K562 (cell line): ENCODE results near the gene TEX35. TPM values are rescaled to one million over a fixed set of nuclear protein-coding genes. Genes with fewer than 3 reads are reported as not detected.

Experiments used
- ATAC-seq: fragments of 200-7000 bp; cut with Tn5 transposase; 3 replicates; pipeline ENCODE4 v1.9.1; 2020; ENCODE audit warnings: moderate library complexity
- BruUV-seq: library from RNA; stranded (reverse); fragments of 400-500 nt; replicated peaks from 2 replicates; lab custom pipeline; 2021; lab: Mats Ljungman, UMichigan
- CTCF ChIA-PET: fragments of 300-600 bp; formaldehyde crosslinking; extraction: SDS; loops from one replicate; lab custom pipeline; 2021; ENCODE audit warnings: low intra/inter-chr PET ratio; lab: Yijun Ruan, JAX
- POLR2A ChIA-PET: fragments of 300-600, 350-650 bp; sonication (Branson Sonifier 250); formaldehyde crosslinking; extraction: SDS; loops from one replicate; lab custom pipeline; 2021; ENCODE audit warnings: antibody characterized with exemption, inconsistent platforms; lab: Yijun Ruan, JAX
- DNase-seq, 4 experiments: peaks; one replicate each; pipeline versions ENCODE4 v3.0.0 to v3.0.0-alpha.2; 2011 to 2018; ENCODE audit warnings: low spot score in 3 of 4, mixed read lengths in 3 of 4; ENCODE audit errors: extremely low read depth in 1 of 4
- FAIRE-seq: peaks from 2 replicates; lab custom pipeline; 2011; peaks lifted over from hg19 to GRCh38; lab: Jason Lieb, UNC
- H2AFZ ChIP-seq: 2 replicates; pipeline ENCODE4 v1.6.0; 2011; ENCODE audit warnings: low read depth, low read length, control low read depth, inconsistent platforms
- H3K27ac ChIP-seq: fragments of 200-600 bp; 3 replicates; pipeline ENCODE4 v1.8.0; 2011; ENCODE audit warnings: low read depth, mild to moderate bottlenecking, control low read depth, inconsistent platforms, low read length, moderate library complexity, mixed read lengths; ENCODE audit errors: extremely low read depth
- H3K27me3 ChIP-seq, 2 experiments: fragments of 300-600 bp in 1 of 2; 2 replicates in 1 of 2; 3 replicates in 1 of 2; pipeline versions ENCODE4 v1.6.0 to v1.8.0; 2011; ENCODE audit warnings: inconsistent platforms in 2 of 2, low read length in 2 of 2, mild to moderate bottlenecking in 1 of 2, mixed read lengths in 1 of 2, moderate library complexity in 1 of 2; ENCODE audit not compliant: control insufficient read depth in 2 of 2, insufficient read depth in 2 of 2
- H3K36me3 ChIP-seq: fragments of 300-600 bp; 3 replicates; pipeline ENCODE4 v1.8.0; 2011; ENCODE audit warnings: mild to moderate bottlenecking, low read length, inconsistent platforms; ENCODE audit not compliant: control insufficient read depth, insufficient read depth
- H3K4me1 ChIP-seq, 2 experiments: fragments of 200-600 bp in 1 of 2; replicated peaks in 1 of 2; 2 replicates in 1 of 2; 3 replicates in 1 of 2; pipeline versions ENCODE4 v1.5.1 to v1.8.0; 2011; ENCODE audit warnings: inconsistent platforms in 2 of 2, low read length in 2 of 2, mild to moderate bottlenecking in 1 of 2, mixed read lengths in 1 of 2, moderate library complexity in 1 of 2; ENCODE audit not compliant: control insufficient read depth in 2 of 2, insufficient read depth in 2 of 2
- H3K4me2 ChIP-seq: 2 replicates; pipeline ENCODE4 v1.6.1; 2011; ENCODE audit warnings: low read length, control low read depth, inconsistent platforms, mixed read lengths; ENCODE audit not compliant: insufficient read depth
- H3K4me3 ChIP-seq: fragments of 200-600 bp; sonication (generic), shearing (Covaris generic); 2 replicates; pipeline ENCODE4 v1.5.1; 2016; ENCODE audit warnings: control low read depth, inconsistent platforms
- H3K79me2 ChIP-seq: fragments of 200-600 bp; 3 replicates; pipeline ENCODE4 v1.8.0; 2011; ENCODE audit warnings: low read length, inconsistent platforms; ENCODE audit not compliant: control insufficient read depth, insufficient read depth
- H3K9ac ChIP-seq, 2 experiments: 2 replicates each; pipeline versions ENCODE4 v1.6.0 to v1.6.1; 2011; ENCODE audit warnings: low read depth in 2 of 2, low read length in 2 of 2, control low read depth in 1 of 2, inconsistent platforms in 1 of 2, mild to moderate bottlenecking in 1 of 2, mixed read lengths in 1 of 2; ENCODE audit not compliant: insufficient read depth in 1 of 2
- H3K9me1 ChIP-seq: one replicate; pipeline ENCODE4 v1.6.0; 2011; ENCODE audit warnings: inconsistent platforms, mild to moderate bottlenecking, low read length, moderate library complexity; ENCODE audit not compliant: control insufficient read depth, insufficient read depth
- H3K9me3 ChIP-seq: replicated peaks from 2 replicates; pipeline ENCODE4 v1.5.1; 2011; ENCODE audit warnings: low read depth, low read length, inconsistent platforms; ENCODE audit not compliant: control insufficient read depth, insufficient read depth
- H4K20me1 ChIP-seq: replicated peaks from 2 replicates; pipeline ENCODE4 v1.6.1; 2011; ENCODE audit warnings: low read length, inconsistent platforms, mixed read lengths; ENCODE audit not compliant: control insufficient read depth, insufficient read depth
- EHMT2 ChIP-seq: fragments of 450-650 bp; IDR thresholded peaks from 2 replicates; pipeline ENCODE4 v1.6.1; 2018; ENCODE audit warnings: antibody characterized with exemption
- FOXA3 ChIP-seq, 2 experiments: fragments of 450-650 bp in 1 of 2; sonication (generic) in 1 of 2; formaldehyde crosslinking; IDR thresholded peaks in 1 of 2; conservative IDR thresholded peaks in 1 of 2; 2 replicates each; pipeline versions ENCODE4 v1.4.0 to v1.8.0; 2020 to 2022; ENCODE audit warnings: mild to moderate bottlenecking in 2 of 2, missing genetic modification reagents in 1 of 2
- FOXK1 ChIP-seq: sonication (generic); formaldehyde crosslinking; IDR thresholded peaks from 2 replicates; pipeline ENCODE4 v1.8.0; 2022; ENCODE audit warnings: missing genetic modification reagents, mild to moderate bottlenecking, borderline replicate concordance
- GATAD2A ChIP-seq: fragments of 450-650 bp; IDR thresholded peaks from 2 replicates; pipeline ENCODE4 v1.6.1; 2017
- KAT8 ChIP-seq: fragments of 450-650 bp; IDR thresholded peaks from 2 replicates; pipeline ENCODE4 v1.6.1; 2016; ENCODE audit warnings: low read depth, mild to moderate bottlenecking
- MAFG ChIP-seq: fragments of 450-650 bp; conservative IDR thresholded peaks from 2 replicates; pipeline ENCODE4 v1.6.1; 2016; ENCODE audit warnings: missing genetic modification characterization, missing compliant biosample characterization
- MAFK ChIP-seq: IDR thresholded peaks from 2 replicates; pipeline ENCODE4 v1.6.1; 2011; ENCODE audit warnings: low read length, improper control_type of control experiment
- MBD2 ChIP-seq: sonication (generic); IDR thresholded peaks from 2 replicates; pipeline ENCODE4 v1.6.1; 2016; ENCODE audit warnings: low read depth, borderline replicate concordance
- MCM2 ChIP-seq: fragments of 450-650 bp; IDR thresholded peaks from 2 replicates; pipeline ENCODE4 v1.6.1; 2017; ENCODE audit warnings: low read depth, mild to moderate bottlenecking
- NR2F6 ChIP-seq: fragments of 450-650 bp; formaldehyde crosslinking; IDR thresholded peaks from 2 replicates; pipeline ENCODE4 v1.4.0; 2020; ENCODE audit warnings: mild to moderate bottlenecking
- POLR2AphosphoS5 ChIP-seq: IDR thresholded peaks from 2 replicates; pipeline ENCODE4 v1.6.1; 2011; ENCODE audit warnings: mild to moderate bottlenecking, low read depth, low read length, moderate library complexity; ENCODE audit not compliant: control insufficient read depth, insufficient read depth
- RAD51 ChIP-seq: fragments of 450-650 bp; IDR thresholded peaks from 2 replicates; pipeline ENCODE4 v1.7.1; 2016; ENCODE audit warnings: low read depth, mild to moderate bottlenecking, borderline replicate concordance
- SOX6 ChIP-seq: fragments of 450-650 bp; IDR thresholded peaks from 2 replicates; pipeline ENCODE4 v1.6.1; 2014; ENCODE audit warnings: mild to moderate bottlenecking
- ZNF121 ChIP-seq: sonication (generic); formaldehyde crosslinking; conservative IDR thresholded peaks from 2 replicates; pipeline ENCODE4 v1.8.0; 2022; ENCODE audit warnings: missing genetic modification reagents
- ZNF134 ChIP-seq: fragments of 250-450 bp; sonication (Bioruptor Pico); conservative IDR thresholded peaks from 2 replicates; pipeline ENCODE4 v1.4.0; 2020
- ZNF384 ChIP-seq: IDR thresholded peaks from 2 replicates; pipeline ENCODE4 v1.6.1; 2012; ENCODE audit warnings: low read depth, low read length, improper control_type of control experiment
- ZZZ3 ChIP-seq: fragments of 450-650 bp; IDR thresholded peaks from 2 replicates; pipeline ENCODE4 v1.6.1; 2016; ENCODE audit warnings: antibody characterized with exemption, mild to moderate bottlenecking, moderate library complexity
- WGBS: fragments of 100-300 bp; shearing (Covaris generic); methylation state at CpG from one replicate; pipeline ENCODE4 v1.1.6; 2016; ENCODE audit warnings: low coverage, mixed read lengths; ENCODE audit not compliant: insufficient coverage; ENCODE audit errors: missing lambda C conversion rate; 5-methylcytosine and 5-hydroxymethylcytosine counted together
- in situ Hi-C: fragments of 300-500 bp; cut with MboI; formaldehyde crosslinking; loops from 4 replicates; pipeline ENCODE4 v1.15.0; 2018; ENCODE audit warnings: inconsistent platforms, mixed read lengths
- intact Hi-C: fragments of 100-400 bp; cut with micrococcal nuclease; formaldehyde crosslinking; loops from 2 replicates; pipeline ENCODE4 v1.14.2; 2022
- polyA plus RNA-seq, 8 experiments: library from polyadenylated mRNA; depleted of rRNA in 4 of 8; stranded (reverse) in 5 of 8; unstranded in 3 of 8; fragments of >200 nt; fragmentation: Nextera tagmentation in 2 of 8; fragmentation: Illumina TruSeq in 1 of 8; extraction: Ambion mirVana in 2 of 8; extraction: Trizol in 1 of 8; gene quantifications; 2 replicates each; pipeline versions ENCODE4 v1.2.1 to v1.2.3, GENCODE V29; 2011 to 2014; ENCODE audit warnings: inconsistent platforms in 1 of 8, missing spikeins in 1 of 8
- total RNA-seq, 7 experiments: library from RNA; depleted of rRNA in 6 of 7; stranded (reverse); fragments of >200 nt in 6 of 7; fragmentation: Illumina TruSeq in 2 of 7; extraction: Trizol in 2 of 7; gene quantifications; 2 replicates each; pipeline versions ENCODE4 v1.2.1 to v1.2.3, GENCODE V29; 2011 to 2021; ENCODE audit warnings: low replicate concordance in 1 of 7
- TF ChIP-seq, protein P1 (sequence below): fragments of 250-450 bp; sonication (Bioruptor Pico); IDR thresholded peaks from 2 replicates; pipeline ENCODE4 v1.5.0; 2021

Gene TEX35
- total and polyA plus RNA-seq, 9 of the 15 experiments (the other 6 are each of a cell fraction or from before 2014, with no cell fraction given) = not detected

DNA sequence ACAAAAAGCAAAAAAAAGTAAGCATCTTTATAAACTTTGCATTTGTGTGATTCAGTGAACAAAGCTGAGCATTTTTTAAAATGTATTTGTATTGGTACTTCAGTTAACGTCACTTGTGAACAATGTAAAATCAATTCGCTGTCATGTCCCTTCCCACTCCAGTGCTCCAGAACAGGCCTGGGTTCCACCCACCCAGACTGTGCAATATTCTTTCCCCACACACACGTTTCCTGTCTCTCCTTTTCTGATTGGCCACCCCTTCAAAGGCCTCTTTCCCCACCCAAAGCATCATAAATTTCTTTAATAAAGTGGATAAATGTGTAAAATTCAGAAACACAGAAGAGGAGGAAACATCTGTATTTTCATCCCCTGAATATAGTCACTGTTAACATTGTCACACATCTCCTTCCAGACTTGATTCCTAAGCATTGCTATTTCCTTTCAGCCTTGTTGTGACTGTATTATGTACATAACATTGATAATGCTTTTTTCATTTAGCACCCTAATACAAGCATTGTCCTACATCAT lies 28.1 kb upstream of the TEX35 start:
- Histone ChIP-seq H3K9me1 (no peaks in the 10 kb centered on the region), H3K79me2 (no peaks in the 10 kb centered on the region), H3K9ac (no peak overlapping the region), H4K20me1 (no peaks in the 10 kb centered on the region), H3K4me1 (no peaks in the 10 kb centered on the region; a peak in 1 of 5 replicates), H3K36me3 (no peaks in the 10 kb centered on the region), H3K9me3 (no peaks in the 10 kb centered on the region), H3K4me3 (no peak overlapping the region), H3K27me3 (peaks cover 5 to 32% of the 10 kb centered on the region in 2 experiments; a peak in 3 of 5 replicates), H2AFZ (no peak overlapping the region), H3K27ac (no peak overlapping the region), H3K4me2 (no peak overlapping the region)
- ChIA-PET CTCF (no interaction called here), POLR2A (interaction anchor here (0.6 kb wide), 1 partner anchor 132 kb away, joined by 3 read pairs; no protein-coding TSS in a partner anchor)
- intact Hi-C loops = no loop called here
- no peak for FAIRE-seq
- no peak for DNase-seq
- in situ Hi-C loops = no loop called here
- ATAC-seq = no peak
- TF ChIP-seq ZNF121 (no peak), MBD2 (no peak), ZNF384 (no peak), FOXK1 (CRISPR knock-in tag) (no peak), MCM2 (no peak), KAT8 (no peak), MAFK (no peak), RAD51 (no peak), SOX6 (no peak), FOXA3 (CRISPR knock-in tag; conservative IDR thresholded peaks at IDR 0.05 in 1 of 2, IDR thresholded peaks at IDR 0.05 in 1 of 2) (no peak), EHMT2 (no peak), GATAD2A (no peak), POLR2AphosphoS5 (no peak), MAFG (no peak), ZZZ3 (no peak), ZNF134 (CRISPR knock-in tag) (no peak), NR2F6 (CRISPR knock-in tag) (no peak)
- TF ChIP-seq, protein P1, sequence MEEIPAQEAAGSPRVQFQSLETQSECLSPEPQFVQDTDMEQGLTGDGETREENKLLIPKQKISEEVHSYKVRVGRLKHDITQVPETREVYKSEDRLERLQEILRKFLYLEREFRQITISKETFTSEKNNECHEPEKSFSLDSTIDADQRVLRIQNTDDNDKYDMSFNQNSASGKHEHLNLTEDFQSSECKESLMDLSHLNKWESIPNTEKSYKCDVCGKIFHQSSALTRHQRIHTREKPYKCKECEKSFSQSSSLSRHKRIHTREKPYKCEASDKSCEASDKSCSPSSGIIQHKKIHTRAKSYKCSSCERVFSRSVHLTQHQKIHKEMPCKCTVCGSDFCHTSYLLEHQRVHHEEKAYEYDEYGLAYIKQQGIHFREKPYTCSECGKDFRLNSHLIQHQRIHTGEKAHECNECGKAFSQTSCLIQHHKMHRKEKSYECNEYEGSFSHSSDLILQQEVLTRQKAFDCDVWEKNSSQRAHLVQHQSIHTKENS = no peak
- 3% methylated on average over 3 of the region's 3 CpGs for WGBS
- BruUV-seq = no TSS peak
